Liver (tissue), 9 donors: ENCODE results near the gene ICAM3. TPM values are rescaled to one million over a fixed set of nuclear protein-coding genes. Genes with fewer than 3 reads are reported as not detected.

ENCODE experiments used
- DNase-seq: peaks from one replicate; pipeline ENCODE4 v3.0.0-alpha.2; 2017; ENCODE audit warnings: low spot score
- H3K27ac ChIP-seq, 2 donors: one replicate each; pipeline ENCODE4 v1.7.0; 2013; ENCODE audit warnings: inconsistent platforms in 2 of 2, low read length in 2 of 2, control low read depth in 1 of 2, low read depth in 1 of 2, mild to moderate bottlenecking in 1 of 2
- H3K27me3 ChIP-seq, 4 donors: one replicate each; pipeline versions ENCODE4 v1.6.1 to v1.7.0; 2013; ENCODE audit warnings: low read length in 3 of 4, inconsistent platforms in 1 of 4, mild to moderate bottlenecking in 1 of 4, moderate library complexity in 1 of 4; ENCODE audit not compliant: control insufficient read depth in 4 of 4, insufficient read depth in 4 of 4
- H3K36me3 ChIP-seq, 4 donors: one replicate each; pipeline versions ENCODE4 v1.6.1 to v1.7.0; 2013; ENCODE audit warnings: low read length in 3 of 4, mild to moderate bottlenecking in 3 of 4, low read depth in 1 of 4, moderate library complexity in 1 of 4; ENCODE audit not compliant: control insufficient read depth in 4 of 4, insufficient read depth in 3 of 4
- H3K4me1 ChIP-seq, 4 donors: one replicate each; pipeline versions ENCODE4 v1.6.1 to v1.7.0; 2013; ENCODE audit warnings: low read length in 3 of 4, mild to moderate bottlenecking in 3 of 4, moderate library complexity in 1 of 4; ENCODE audit not compliant: control insufficient read depth in 4 of 4, insufficient read depth in 4 of 4
- H3K4me3 ChIP-seq, 3 donors: one replicate each; pipeline versions ENCODE4 v1.6.1 to v1.7.0; 2013; ENCODE audit warnings: low read length in 3 of 3, control low read depth in 1 of 3, low read depth in 1 of 3, mild to moderate bottlenecking in 1 of 3
- H3K9ac ChIP-seq, 2 donors: one replicate each; pipeline ENCODE4 v1.7.0; 2013; ENCODE audit warnings: low read length in 2 of 2, mild to moderate bottlenecking in 2 of 2, moderate library complexity in 2 of 2, control low read depth in 1 of 2, low read depth in 1 of 2
- H3K9me3 ChIP-seq, 4 donors: one replicate each; pipeline versions ENCODE4 v1.6.1 to v1.7.0; 2013; ENCODE audit warnings: low read length in 3 of 4; ENCODE audit not compliant: control insufficient read depth in 4 of 4
- CTCF ChIP-seq: fragments of 150-350 bp; IDR thresholded peaks from 2 replicates; pipeline ENCODE4 v1.5.1; 2017; ENCODE audit warnings: improper control_type of control experiment, low read depth, low read length; ENCODE audit not compliant: missing input control
- EGR1 ChIP-seq, 2 donors: IDR thresholded peaks; 2 replicates each; pipeline ENCODE4 v1.6.1; 2016 to 2018; ENCODE audit warnings: antibody characterized with exemption in 2 of 2, low read depth in 2 of 2
- FOXA1 ChIP-seq: IDR thresholded peaks from 2 replicates; pipeline ENCODE4 v1.6.1; 2016; ENCODE audit warnings: antibody characterized with exemption
- FOXA2 ChIP-seq: IDR thresholded peaks from 2 replicates; pipeline ENCODE4 v1.6.1; 2016; ENCODE audit warnings: antibody characterized with exemption
- GABPA ChIP-seq, 2 donors: IDR thresholded peaks in 1 of 2; conservative IDR thresholded peaks in 1 of 2; 2 replicates each; pipeline ENCODE4 v1.6.1; 2016; ENCODE audit warnings: antibody characterized with exemption in 2 of 2, mild to moderate bottlenecking in 1 of 2, moderate library complexity in 1 of 2
- HNF4A ChIP-seq, 2 donors: conservative IDR thresholded peaks; 2 replicates each; pipeline ENCODE4 v1.6.1; 2016; ENCODE audit warnings: antibody characterized with exemption in 2 of 2, mild to moderate bottlenecking in 2 of 2
- HNF4G ChIP-seq: IDR thresholded peaks from 2 replicates; pipeline ENCODE4 v1.6.1; 2016; ENCODE audit warnings: antibody characterized with exemption
- JUND ChIP-seq, 2 donors: IDR thresholded peaks; 2 replicates each; pipeline ENCODE4 v1.6.1; 2016; ENCODE audit warnings: antibody characterized with exemption in 2 of 2
- RAD21 ChIP-seq, 2 donors: IDR thresholded peaks; 2 replicates each; pipeline ENCODE4 v1.6.1; 2016; ENCODE audit warnings: antibody characterized with exemption in 2 of 2, mild to moderate bottlenecking in 2 of 2
- RXRA ChIP-seq, 2 donors: IDR thresholded peaks; 2 replicates each; pipeline ENCODE4 v1.6.1; 2017 to 2018; ENCODE audit warnings: antibody characterized with exemption in 2 of 2, mild to moderate bottlenecking in 1 of 2
- SP1 ChIP-seq: IDR thresholded peaks from 2 replicates; pipeline ENCODE4 v1.6.1; 2018; ENCODE audit warnings: antibody characterized with exemption, mild to moderate bottlenecking
- TAF1 ChIP-seq: conservative IDR thresholded peaks from 2 replicates; pipeline ENCODE4 v1.6.1; 2016; ENCODE audit warnings: antibody characterized with exemption, mild to moderate bottlenecking
- YY1 ChIP-seq: IDR thresholded peaks from 2 replicates; pipeline ENCODE4 v1.6.1; 2016; ENCODE audit warnings: antibody characterized with exemption, mild to moderate bottlenecking
- ZBTB33 ChIP-seq: IDR thresholded peaks from 2 replicates; pipeline ENCODE4 v1.6.1; 2016; ENCODE audit warnings: antibody characterized with exemption
- WGBS: extraction: QIAGEN DNeasy Blood & Tissue Kit; methylation state at CpG from one replicate; pipeline ENCODE4 v1.1.7; 2013; 5-methylcytosine and 5-hydroxymethylcytosine counted together
- polyA plus RNA-seq, 2 donors: library from polyadenylated mRNA; stranded (reverse) in 1 of 2; unstranded in 1 of 2; fragments of 200-250 nt in 1 of 2; fragments of >200 nt in 1 of 2; fragmentation: Nextera tagmentation in 1 of 2; extraction: Ambion mirVana in 1 of 2; gene quantifications; one replicate each; pipeline versions ENCODE4 v1.2.1 to v1.2.3, GENCODE V29; 2013 to 2015
- total RNA-seq, 2 donors: library from RNA; depleted of rRNA; stranded (reverse); fragments of >200 nt; gene quantifications; one replicate each; pipeline ENCODE4 v1.2.3, GENCODE V29; 2014
- TF ChIP-seq, protein P1 (sequence below): IDR thresholded peaks from 2 replicates; pipeline ENCODE4 v1.6.1; 2016; ENCODE audit warnings: antibody characterized with exemption
- TF ChIP-seq, protein P2 (sequence below): IDR thresholded peaks from 2 replicates; pipeline ENCODE4 v1.6.1; 2016; ENCODE audit warnings: antibody characterized with exemption, mild to moderate bottlenecking
- donor health status: healthy.
- donor health status: healthy.
- donor health status: healthy.
- donor health status: healthy.
- donor health status: healthy.

Gene ICAM3
- total and polyA plus RNA-seq, 4 donors, result 15.9 to 62.8 (median 21.0) TPM

DNA sequence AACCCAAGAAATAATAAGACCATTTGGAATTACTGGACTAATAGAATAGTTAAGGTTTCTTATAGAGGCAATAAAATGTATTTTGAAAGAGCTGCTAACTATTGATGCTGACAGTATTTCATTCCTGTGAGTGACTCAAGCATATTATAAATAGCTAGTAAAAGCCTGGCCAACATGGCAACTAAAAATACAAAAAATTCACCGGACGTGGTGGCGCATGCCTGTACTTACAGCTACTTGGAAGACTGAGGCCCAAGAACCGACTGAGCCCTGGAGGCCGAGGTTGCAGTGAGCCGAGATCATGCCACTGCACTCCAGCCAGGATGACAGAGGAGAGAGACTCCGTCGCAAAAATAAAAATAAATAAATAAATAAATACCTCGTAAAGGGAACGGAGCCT is 5.4 kb upstream of the ICAM3 start:
- peaks cover 0 to 6% (median 0%) of the 10 kb centered on the region in 4 donors for H3K4me1 ChIP-seq
- WGBS, result 95% methylated on average over 10 of the region's 10 CpGs
- TF ChIP-seq ZBTB33 (no peak), CTCF (no peak)
- no peak for DNase-seq
- no peaks in the 10 kb centered on the region for H3K27me3 ChIP-seq
- peaks cover 0 to 1% (median 0%) of the 10 kb centered on the region in 4 donors for H3K36me3 ChIP-seq
- H3K9ac ChIP-seq, result no peak overlapping the region
- no peaks in the 10 kb centered on the region for H3K9me3 ChIP-seq
- H3K27ac ChIP-seq, result no peak overlapping the region
- H3K4me3 ChIP-seq, result no peak overlapping the region

GRCh38 chr19:10343495-10343894 is 4.1 kb upstream of the ICAM3 start:
- Histone ChIP-seq H3K4me1 (peaks cover 0 to 7% (median 2%) of the 10 kb centered on the region in 4 donors), H3K9me3 (no peaks in the 10 kb centered on the region), H3K27ac (no peak overlapping the region), H3K27me3 (no peaks in the 10 kb centered on the region), H3K9ac (no peak overlapping the region), H3K36me3 (no peaks in the 10 kb centered on the region), H3K4me3 (no peak overlapping the region)
- no peak for DNase-seq
- WGBS, result 83% methylated on average over 2 of the region's 2 CpGs
- TF ChIP-seq HNF4A (conservative IDR thresholded peaks at IDR 0.05) (no peak), RAD21 (IDR thresholded peaks at IDR 0.05) (no peak), GABPA (IDR thresholded peaks at IDR 0.05 in 1 of 2, conservative IDR thresholded peaks at IDR 0.05 in 1 of 2) (no peak), TAF1 (no peak), ZBTB33 (no peak)
- TF ChIP-seq, protein P1, sequence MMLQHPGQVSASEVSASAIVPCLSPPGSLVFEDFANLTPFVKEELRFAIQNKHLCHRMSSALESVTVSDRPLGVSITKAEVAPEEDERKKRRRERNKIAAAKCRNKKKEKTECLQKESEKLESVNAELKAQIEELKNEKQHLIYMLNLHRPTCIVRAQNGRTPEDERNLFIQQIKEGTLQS, result no peak

DNA sequence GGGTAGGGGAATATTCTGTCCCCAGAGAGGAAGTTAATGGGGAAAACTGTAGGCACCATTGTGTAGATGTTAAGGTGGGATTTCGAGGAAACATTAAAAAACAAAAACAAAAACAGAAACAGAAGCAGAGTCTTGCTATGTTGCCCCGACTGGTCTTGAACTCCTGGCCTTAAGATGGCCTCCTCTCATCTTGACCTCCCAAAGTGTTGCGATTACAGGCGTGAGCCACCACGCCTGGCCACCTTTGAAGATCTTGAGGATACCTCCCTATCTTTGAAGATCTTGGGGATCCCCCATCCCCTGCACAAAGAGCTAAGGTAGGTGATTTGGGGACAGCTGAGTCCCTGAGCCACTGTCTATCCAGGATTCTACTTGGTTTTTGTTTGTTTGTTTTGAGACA is 553 bp upstream of the ICAM3 start:
- Histone ChIP-seq H3K4me1 (peaks cover 7 to 23% (median 13%) of the 10 kb centered on the region in 4 donors), H3K27me3 (no peaks in the 10 kb centered on the region), H3K36me3 (no peaks in the 10 kb centered on the region), H3K4me3 (no peak overlapping the region), H3K9me3 (no peaks in the 10 kb centered on the region), H3K27ac (no peak overlapping the region), H3K9ac (no peak overlapping the region)
- no peak for DNase-seq
- TF ChIP-seq SP1, result no peak
- no peak for TF ChIP-seq RAD21 (IDR thresholded peaks at IDR 0.05)
- no peak for TF ChIP-seq HNF4A (conservative IDR thresholded peaks at IDR 0.05)
- no peak for TF ChIP-seq FOXA1
- no peak for TF ChIP-seq ZBTB33
- TF ChIP-seq YY1, result no peak
- TF ChIP-seq EGR1 (IDR thresholded peaks at IDR 0.05; ENCODE audit: low read depth in 2 of 2), result no peak
- TF ChIP-seq FOXA2, result no peak
- TF ChIP-seq RXRA (IDR thresholded peaks at IDR 0.05), result no peak
- TF ChIP-seq GABPA (IDR thresholded peaks at IDR 0.05 in 1 of 2, conservative IDR thresholded peaks at IDR 0.05 in 1 of 2), result no peak
- no peak for TF ChIP-seq HNF4G
- TF ChIP-seq, protein P2, sequence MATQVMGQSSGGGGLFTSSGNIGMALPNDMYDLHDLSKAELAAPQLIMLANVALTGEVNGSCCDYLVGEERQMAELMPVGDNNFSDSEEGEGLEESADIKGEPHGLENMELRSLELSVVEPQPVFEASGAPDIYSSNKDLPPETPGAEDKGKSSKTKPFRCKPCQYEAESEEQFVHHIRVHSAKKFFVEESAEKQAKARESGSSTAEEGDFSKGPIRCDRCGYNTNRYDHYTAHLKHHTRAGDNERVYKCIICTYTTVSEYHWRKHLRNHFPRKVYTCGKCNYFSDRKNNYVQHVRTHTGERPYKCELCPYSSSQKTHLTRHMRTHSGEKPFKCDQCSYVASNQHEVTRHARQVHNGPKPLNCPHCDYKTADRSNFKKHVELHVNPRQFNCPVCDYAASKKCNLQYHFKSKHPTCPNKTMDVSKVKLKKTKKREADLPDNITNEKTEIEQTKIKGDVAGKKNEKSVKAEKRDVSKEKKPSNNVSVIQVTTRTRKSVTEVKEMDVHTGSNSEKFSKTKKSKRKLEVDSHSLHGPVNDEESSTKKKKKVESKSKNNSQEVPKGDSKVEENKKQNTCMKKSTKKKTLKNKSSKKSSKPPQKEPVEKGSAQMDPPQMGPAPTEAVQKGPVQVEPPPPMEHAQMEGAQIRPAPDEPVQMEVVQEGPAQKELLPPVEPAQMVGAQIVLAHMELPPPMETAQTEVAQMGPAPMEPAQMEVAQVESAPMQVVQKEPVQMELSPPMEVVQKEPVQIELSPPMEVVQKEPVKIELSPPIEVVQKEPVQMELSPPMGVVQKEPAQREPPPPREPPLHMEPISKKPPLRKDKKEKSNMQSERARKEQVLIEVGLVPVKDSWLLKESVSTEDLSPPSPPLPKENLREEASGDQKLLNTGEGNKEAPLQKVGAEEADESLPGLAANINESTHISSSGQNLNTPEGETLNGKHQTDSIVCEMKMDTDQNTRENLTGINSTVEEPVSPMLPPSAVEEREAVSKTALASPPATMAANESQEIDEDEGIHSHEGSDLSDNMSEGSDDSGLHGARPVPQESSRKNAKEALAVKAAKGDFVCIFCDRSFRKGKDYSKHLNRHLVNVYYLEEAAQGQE, result no peak
- TF ChIP-seq JUND (IDR thresholded peaks at IDR 0.05), result no peak
- WGBS, result 92% methylated on average over 5 of the region's 5 CpGs
